Esophagus (tissue), 2 donors: Measurements from ENCODE around the gene SPINK7. TPM values are rescaled to one million over a fixed set of nuclear protein-coding genes. Genes with fewer than 3 reads are reported as not detected.

Experiments used
- H3K27ac ChIP-seq, 2 donors: one replicate each; pipeline ENCODE4 v1.5.1; 2013; ENCODE audit warnings: low read depth in 2 of 2, mild to moderate bottlenecking in 2 of 2, inconsistent platforms in 1 of 2, low read length in 1 of 2, moderate library complexity in 1 of 2
- H3K27me3 ChIP-seq, 2 donors: one replicate each; pipeline ENCODE4 v1.6.1; 2013; ENCODE audit warnings: low read length in 2 of 2, control low read depth in 1 of 2, mild to moderate bottlenecking in 1 of 2; ENCODE audit not compliant: insufficient read depth in 2 of 2, control insufficient read depth in 1 of 2
- H3K36me3 ChIP-seq, 2 donors: one replicate each; pipeline ENCODE4 v1.6.1; 2013; ENCODE audit warnings: low read length in 1 of 2; ENCODE audit not compliant: control insufficient read depth in 2 of 2, insufficient read depth in 2 of 2
- H3K4me1 ChIP-seq, 2 donors: one replicate each; pipeline ENCODE4 v1.6.1; 2013; ENCODE audit warnings: low read length in 1 of 2; ENCODE audit not compliant: control insufficient read depth in 2 of 2, insufficient read depth in 2 of 2
- H3K4me3 ChIP-seq, 2 donors: one replicate each; pipeline ENCODE4 v1.5.1; 2013; ENCODE audit warnings: low read length in 2 of 2, mild to moderate bottlenecking in 2 of 2, low read depth in 1 of 2, moderate library complexity in 1 of 2
- H3K9me3 ChIP-seq, 2 donors: one replicate each; pipeline ENCODE4 v1.6.1; 2013; ENCODE audit warnings: mild to moderate bottlenecking in 2 of 2, low read depth in 1 of 2, low read length in 1 of 2, moderate library complexity in 1 of 2; ENCODE audit not compliant: control insufficient read depth in 2 of 2, insufficient read depth in 1 of 2
- WGBS, 2 donors: extraction: QIAGEN DNeasy Blood & Tissue Kit; methylation state at CpG; one replicate each; pipeline ENCODE4 v1.1.7; 2013; 5-methylcytosine and 5-hydroxymethylcytosine counted together
- polyA plus RNA-seq, 2 donors: library from polyadenylated mRNA; stranded (reverse); fragments of 200-250 nt; gene quantifications; one replicate each; pipeline ENCODE4 v1.2.3, GENCODE V29; 2013
- donor health status: healthy with polysubstance abuse.
- donor health status: Bipolar disorder and iron deficiency.

Gene SPINK7
- polyA plus RNA-seq, 2 donors = 394 to 2,280 TPM

DNA sequence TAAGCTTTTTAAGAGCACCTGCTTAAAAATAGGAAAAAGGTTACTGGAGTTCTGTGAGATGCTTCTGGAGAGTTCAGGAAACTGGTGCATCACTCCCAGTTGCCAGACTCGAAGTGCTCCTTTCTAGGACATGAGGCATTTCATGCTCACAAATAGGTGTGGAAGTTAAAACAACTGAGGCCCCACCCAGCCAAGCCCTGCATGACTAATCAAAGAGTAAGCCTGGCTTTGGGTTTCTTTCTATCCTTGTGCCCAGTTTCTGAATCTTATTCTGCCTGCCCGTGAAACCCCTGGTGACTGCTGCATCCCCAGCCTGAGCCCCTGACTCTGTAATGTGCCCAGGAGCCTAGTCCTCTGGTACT lies 30.8 kb downstream of the SPINK7 start:
- Histone ChIP-seq H3K4me1 (no peaks in the 10 kb centered on the region), H3K9me3 (no peaks in the 10 kb centered on the region), H3K4me3 (no peak overlapping the region), H3K27me3 (no peaks in the 10 kb centered on the region), H3K27ac (peak overlapping the region; percentile 87 to 95), H3K36me3 (no peaks in the 10 kb centered on the region)
- 45 to 48% methylated on average over 2 of the region's 2 CpGs for WGBS, 2 donors

DNA sequence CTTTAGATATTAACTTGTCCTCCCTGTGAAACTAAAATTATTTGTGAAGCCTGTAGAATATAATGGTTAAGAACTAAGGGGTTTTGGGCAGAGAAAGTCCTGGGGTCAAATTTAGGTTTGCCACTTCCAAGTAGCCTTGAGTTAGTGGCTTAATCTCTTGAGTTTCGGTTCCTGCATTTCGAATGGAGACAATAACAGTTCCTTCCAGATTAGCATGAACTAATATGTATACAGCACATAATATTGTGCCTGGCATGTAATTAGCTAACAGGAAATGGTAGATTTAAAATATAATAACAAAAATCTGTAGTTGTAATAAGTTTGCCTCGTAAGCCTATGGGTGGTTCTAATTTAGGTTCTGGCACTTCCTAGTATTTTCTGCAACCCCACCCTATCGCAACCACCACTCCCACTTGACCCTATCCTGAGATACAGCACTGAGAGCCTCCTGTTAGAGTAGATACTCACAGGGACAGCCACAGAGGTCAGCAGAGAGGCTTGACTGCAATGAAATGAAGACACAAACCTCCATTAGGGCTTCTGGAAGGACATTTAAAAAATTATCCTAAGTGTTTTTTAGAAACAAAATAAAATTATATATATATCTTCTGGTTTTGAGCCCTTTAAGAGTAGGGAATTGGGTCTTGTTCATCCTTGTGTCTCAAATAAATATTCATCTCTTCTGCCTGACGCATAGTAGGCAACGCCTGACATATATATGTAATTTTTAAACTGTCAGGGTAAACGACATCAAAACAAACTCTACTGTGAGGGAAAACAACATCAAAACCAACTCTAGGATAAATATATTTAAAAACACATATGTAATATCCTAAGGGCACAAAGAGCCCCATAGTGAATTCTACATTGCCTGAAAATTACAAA lies 31.6 kb downstream of the SPINK7 start:
- H3K36me3 ChIP-seq = no peaks in the 10 kb centered on the region
- WGBS, 2 donors = 66 to 75% methylated on average over 7 of the region's 7 CpGs
- H3K27me3 ChIP-seq = no peaks in the 10 kb centered on the region
- H3K27ac ChIP-seq = peak overlapping the region; percentile 87 to 95
- no peak overlapping the region for H3K4me3 ChIP-seq
- no peaks in the 10 kb centered on the region for H3K9me3 ChIP-seq
- H3K4me1 ChIP-seq = no peaks in the 10 kb centered on the region

DNA sequence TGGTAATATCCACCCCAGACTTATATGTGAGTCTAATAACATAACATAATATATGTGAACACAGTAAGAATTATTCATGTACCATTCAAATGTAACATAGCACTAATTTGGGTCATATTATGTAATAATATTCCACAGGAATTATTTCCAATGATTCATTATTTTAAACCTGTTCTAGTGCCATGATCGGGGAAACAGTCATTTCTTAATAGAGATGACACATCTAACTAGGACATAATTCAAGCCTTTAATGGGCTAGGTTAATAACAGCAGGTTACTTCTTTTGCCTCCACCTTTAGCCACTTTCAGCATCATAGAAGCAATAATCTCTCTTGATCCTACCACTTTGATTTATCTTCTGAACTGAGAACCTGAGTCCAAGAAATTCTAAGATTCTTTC lies 35.5 kb downstream of the SPINK7 start:
- Histone ChIP-seq H3K27me3 (no peaks in the 10 kb centered on the region), H3K4me1 (no peaks in the 10 kb centered on the region), H3K4me3 (no peak overlapping the region), H3K27ac (no peak overlapping the region), H3K36me3 (no peaks in the 10 kb centered on the region), H3K9me3 (no peaks in the 10 kb centered on the region)
- WGBS, 2 donors = 61 to 78% methylated on average over 1 of the region's 1 CpG

DNA sequence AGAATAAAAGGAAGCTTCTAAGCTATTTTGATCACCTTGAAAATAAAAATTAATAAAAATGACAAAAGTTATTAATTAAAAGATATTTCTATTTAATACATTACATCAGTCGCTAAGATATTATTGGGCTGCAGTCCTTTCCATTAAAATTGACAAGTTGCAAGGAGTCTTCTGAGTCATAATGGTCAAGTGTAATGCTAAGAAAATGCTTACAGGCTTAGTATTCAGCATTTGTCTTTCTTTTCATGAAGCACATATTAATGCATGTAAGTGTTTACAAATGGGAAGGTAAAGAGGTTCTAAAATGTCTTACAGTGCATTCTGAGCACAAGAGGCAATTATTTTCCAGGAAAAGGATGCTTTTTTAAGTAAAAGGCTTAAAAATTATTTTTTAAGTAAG lies 40.5 kb downstream of the SPINK7 start:
- H3K4me3 ChIP-seq = no peak overlapping the region
- WGBS, 2 donors = 82 to 88% methylated on average over 1 of the region's 1 CpG
- no peaks in the 10 kb centered on the region for H3K4me1 ChIP-seq
- H3K9me3 ChIP-seq = no peaks in the 10 kb centered on the region
- H3K27me3 ChIP-seq = no peaks in the 10 kb centered on the region
- no peaks in the 10 kb centered on the region for H3K36me3 ChIP-seq
- no peak overlapping the region for H3K27ac ChIP-seq

DNA sequence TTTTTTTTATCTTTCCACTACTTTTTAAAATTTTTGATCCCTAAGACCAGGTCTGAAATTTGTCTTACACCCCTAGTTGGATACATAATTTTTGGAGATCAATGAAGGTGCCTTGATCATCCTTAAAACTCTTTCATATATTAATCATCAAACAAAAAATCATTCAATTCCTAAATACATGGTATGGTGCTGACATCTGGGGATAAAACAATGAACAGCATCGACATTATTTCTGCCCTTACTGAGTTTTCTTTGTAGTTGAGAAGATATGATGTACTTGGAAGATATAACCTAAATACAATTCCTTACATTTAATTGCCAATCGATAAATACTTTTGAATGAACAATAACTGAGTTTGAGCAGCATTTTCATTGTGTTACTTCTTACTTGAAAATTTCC lies 41.4 kb downstream of the SPINK7 start:
- Histone ChIP-seq H3K4me1 (no peaks in the 10 kb centered on the region), H3K4me3 (no peak overlapping the region), H3K36me3 (no peaks in the 10 kb centered on the region), H3K27ac (no peak overlapping the region), H3K9me3 (no peaks in the 10 kb centered on the region), H3K27me3 (no peaks in the 10 kb centered on the region)
- WGBS, 2 donors = 86 to 90% methylated on average over 2 of the region's 2 CpGs

DNA sequence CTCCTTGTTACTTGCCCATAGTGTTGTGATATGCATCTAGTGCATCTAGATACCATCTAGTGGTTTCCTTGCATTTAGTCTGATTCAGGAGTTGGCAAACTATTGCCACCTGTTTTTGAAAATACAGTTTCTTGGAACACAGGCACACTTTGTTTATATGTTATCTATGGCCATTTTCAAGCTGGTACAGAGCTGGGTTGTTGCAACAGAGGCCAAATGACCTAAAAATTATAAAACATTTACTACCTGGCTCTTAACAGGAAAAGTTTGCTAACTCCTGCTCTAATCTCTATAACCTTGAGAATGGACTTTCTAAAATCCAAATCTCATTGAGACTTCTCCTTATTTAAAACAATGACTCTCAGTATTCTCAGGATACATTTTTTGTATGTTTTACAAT lies 52.1 kb downstream of the SPINK7 start:
- Histone ChIP-seq H3K9me3 (no peaks in the 10 kb centered on the region), H3K27me3 (peaks cover 0 to 3% of the 10 kb centered on the region in 2 donors), H3K36me3 (no peaks in the 10 kb centered on the region), H3K4me3 (no peak overlapping the region), H3K4me1 (no peaks in the 10 kb centered on the region), H3K27ac (no peak overlapping the region)

Other genes starting within 250 kb of the SPINK7 start
- gene SPINK5, start 248.4 kb upstream of the SPINK7 start, polyA plus RNA-seq = 1,000 to 10,000 TPM in 1 of 2 donors, 100 to 1,000 TPM in 1; 772 to 1,309 TPM
- not detected for gene SPINK14, start 143.9 kb upstream of the SPINK7 start, polyA plus RNA-seq
- under 1 TPM; 0.06 to 0.59 TPM for gene SPINK6, start 109.4 kb upstream of the SPINK7 start, polyA plus RNA-seq
- gene MARCOL, start 73.9 kb upstream of the SPINK7 start, polyA plus RNA-seq = not detected
- gene SPINK13, start 43.6 kb upstream of the SPINK7 start, polyA plus RNA-seq = not detected
- gene SPINK9, start 23.1 kb downstream of the SPINK7 start, polyA plus RNA-seq = under 1 TPM in 1 of 2 donors, not detected in 1; 0.07 TPM
- gene FBXO38, start 71.5 kb downstream of the SPINK7 start, polyA plus RNA-seq = 10 to 100 TPM; 10.8 to 11.0 TPM